GM12872 (cell line): ENCODE measurements around the gene KLKB1.

ENCODE experiments used
- TF ChIP-seq, protein P1 (sequence below): IDR thresholded peaks from 3 replicates; pipeline ENCODE4 v1.5.1; 2011; ENCODE audit warnings: low read depth, mild to moderate bottlenecking, low read length, moderate library complexity; ENCODE audit not compliant: insufficient read depth

KLKB1 gene

DNA sequence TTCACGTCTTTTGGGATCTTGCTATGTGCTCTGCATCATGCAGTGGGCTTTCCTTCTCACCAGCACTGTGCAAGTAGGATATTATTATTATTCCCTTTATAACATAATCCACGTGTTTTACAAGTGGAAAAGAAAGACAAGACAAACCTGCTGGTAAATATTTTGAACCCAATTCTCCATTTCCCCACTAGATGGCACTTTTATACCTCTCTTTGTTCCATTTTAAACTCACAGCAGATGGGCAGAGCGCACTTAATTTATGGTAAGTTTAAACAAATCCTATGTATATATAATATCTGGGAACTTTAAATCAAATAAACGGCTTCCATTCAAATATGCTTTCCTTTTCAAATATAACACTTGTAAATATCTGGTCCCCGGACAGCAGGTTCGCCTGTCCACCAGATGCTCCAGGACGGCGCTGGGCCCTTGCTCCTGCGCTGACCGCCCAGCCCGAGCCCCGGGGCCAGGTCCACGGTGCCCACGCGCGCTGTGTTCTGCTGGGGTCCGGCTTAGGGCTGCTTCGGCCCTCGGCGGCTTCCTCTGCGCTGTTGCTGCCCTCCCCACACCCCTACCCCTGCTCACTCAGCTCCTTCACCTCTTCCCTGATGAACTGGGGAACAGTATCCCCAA is 69.8 kb downstream of the KLKB1 start:
- TF ChIP-seq, protein P1, sequence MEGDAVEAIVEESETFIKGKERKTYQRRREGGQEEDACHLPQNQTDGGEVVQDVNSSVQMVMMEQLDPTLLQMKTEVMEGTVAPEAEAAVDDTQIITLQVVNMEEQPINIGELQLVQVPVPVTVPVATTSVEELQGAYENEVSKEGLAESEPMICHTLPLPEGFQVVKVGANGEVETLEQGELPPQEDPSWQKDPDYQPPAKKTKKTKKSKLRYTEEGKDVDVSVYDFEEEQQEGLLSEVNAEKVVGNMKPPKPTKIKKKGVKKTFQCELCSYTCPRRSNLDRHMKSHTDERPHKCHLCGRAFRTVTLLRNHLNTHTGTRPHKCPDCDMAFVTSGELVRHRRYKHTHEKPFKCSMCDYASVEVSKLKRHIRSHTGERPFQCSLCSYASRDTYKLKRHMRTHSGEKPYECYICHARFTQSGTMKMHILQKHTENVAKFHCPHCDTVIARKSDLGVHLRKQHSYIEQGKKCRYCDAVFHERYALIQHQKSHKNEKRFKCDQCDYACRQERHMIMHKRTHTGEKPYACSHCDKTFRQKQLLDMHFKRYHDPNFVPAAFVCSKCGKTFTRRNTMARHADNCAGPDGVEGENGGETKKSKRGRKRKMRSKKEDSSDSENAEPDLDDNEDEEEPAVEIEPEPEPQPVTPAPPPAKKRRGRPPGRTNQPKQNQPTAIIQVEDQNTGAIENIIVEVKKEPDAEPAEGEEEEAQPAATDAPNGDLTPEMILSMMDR: peak; percentile 60

GRCh38 chr4:186298031-186298647 is 70.8 kb downstream of the KLKB1 start:
- TF ChIP-seq, protein P1: no peak

DNA sequence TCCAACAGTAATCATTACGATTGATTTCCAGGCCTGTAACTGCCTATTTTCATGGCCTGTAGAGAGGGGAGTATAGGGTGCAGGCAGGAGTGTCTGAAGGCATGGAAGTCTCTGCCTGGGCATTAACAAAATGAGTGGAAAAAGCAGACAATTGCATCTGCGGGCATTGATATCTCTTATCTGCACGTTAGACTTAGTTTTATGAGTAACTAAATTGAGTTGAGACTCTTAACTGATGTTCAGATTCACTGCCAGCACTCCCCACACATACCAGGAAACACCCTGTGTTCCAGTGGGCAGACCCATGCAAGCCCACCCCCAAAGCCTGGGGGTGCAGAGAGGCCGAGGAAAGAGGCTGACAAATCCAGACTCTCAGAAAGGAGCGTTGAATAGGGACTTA is 72.0 kb downstream of the KLKB1 start:
- TF ChIP-seq, protein P1: no peak

GRCh38 chr4:186300659-186301390 is 73.5 kb downstream of the KLKB1 start:
- TF ChIP-seq, protein P1: no peak

DNA sequence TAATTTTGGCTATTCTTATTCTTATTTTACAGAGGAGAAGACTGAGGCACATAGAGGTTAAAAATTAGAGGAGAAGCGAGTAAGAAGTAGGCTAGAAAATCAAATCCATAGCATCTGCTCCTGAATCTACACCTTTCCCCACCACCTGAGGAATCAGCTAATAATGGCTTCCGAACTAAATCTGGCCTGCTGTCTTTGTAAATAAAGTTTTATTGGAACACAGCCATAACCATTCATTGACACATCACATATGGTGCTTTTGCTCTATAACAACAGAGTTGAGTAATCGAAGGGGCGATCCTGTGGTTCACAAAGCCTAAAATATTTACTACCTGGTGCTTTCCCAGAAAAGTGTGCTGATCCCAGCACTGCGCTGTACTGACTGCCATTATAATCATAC is 76.9 kb downstream of the KLKB1 start:
- TF ChIP-seq, protein P1: no peak

- TF ChIP-seq, protein P1: no peak
These were observed 77.7 kb downstream of the KLKB1 start for GRCh38 chr4:186304866-186305505.

DNA sequence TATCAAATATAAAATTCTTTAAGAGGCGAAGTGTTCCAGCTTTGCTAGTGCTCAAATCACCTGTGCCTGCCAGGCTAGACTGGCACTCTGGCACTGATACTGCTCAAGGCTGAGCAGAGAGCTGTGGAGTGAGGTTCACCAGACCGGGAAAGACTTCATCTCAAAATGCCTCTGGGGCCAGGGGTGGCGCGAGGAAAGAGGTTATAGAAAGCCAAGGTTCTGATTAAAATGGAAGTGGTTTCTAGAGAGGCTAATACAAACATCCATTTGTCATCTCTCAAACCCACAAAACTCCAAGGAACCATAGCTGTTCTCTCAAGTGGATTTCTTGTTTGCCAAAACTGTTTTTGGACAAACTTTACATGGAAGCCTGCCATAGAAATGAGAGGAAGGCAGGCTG is 80.2 kb downstream of the KLKB1 start:
- TF ChIP-seq, protein P1: no peak
